Testis (tissue), 2 donors: Measurements from ENCODE around the gene SMIM10L1.

Experiments
- POLR2A ChIP-seq: fragments of 450-650 bp; IDR thresholded peaks from one replicate; pipeline ENCODE4 v1.6.1; 2017; ENCODE audit warnings: antibody characterized with exemption, mild to moderate bottlenecking, moderate library complexity
- TF ChIP-seq, protein P1 (sequence below), 3 experiments: fragments of 450-650 bp in 2 of 3; fragments of 200-600 bp in 1 of 3; sonication (generic) in 1 of 3; IDR thresholded peaks; one replicate each; pipeline ENCODE4 v1.5.1; 2016 to 2019; ENCODE audit warnings: antibody characterized with exemption in 3 of 3, mild to moderate bottlenecking in 2 of 3, moderate library complexity in 1 of 3

DNA sequence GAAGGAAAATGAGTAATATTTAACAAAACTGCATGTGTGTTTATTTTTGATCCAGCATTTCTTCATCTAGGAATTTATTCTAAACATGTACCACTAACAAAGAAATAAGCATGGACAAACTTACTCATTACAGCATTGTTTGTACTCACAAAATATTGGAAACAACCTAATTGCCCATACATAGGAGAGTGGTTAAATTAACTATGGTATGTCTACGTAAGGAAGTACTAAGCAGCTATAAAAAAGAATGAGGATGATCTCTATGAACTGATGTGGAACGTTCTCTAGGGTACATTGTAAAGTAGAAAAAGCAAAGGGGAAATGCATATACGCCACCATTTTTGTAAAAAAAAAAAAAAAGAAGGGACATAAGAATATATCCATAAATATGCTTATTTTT lies 33.2 kb downstream of the SMIM10L1 start:
- TF ChIP-seq POLR2A, result no peak
- TF ChIP-seq, protein P1, sequence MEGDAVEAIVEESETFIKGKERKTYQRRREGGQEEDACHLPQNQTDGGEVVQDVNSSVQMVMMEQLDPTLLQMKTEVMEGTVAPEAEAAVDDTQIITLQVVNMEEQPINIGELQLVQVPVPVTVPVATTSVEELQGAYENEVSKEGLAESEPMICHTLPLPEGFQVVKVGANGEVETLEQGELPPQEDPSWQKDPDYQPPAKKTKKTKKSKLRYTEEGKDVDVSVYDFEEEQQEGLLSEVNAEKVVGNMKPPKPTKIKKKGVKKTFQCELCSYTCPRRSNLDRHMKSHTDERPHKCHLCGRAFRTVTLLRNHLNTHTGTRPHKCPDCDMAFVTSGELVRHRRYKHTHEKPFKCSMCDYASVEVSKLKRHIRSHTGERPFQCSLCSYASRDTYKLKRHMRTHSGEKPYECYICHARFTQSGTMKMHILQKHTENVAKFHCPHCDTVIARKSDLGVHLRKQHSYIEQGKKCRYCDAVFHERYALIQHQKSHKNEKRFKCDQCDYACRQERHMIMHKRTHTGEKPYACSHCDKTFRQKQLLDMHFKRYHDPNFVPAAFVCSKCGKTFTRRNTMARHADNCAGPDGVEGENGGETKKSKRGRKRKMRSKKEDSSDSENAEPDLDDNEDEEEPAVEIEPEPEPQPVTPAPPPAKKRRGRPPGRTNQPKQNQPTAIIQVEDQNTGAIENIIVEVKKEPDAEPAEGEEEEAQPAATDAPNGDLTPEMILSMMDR (IDR thresholded peaks at IDR 0.05), result no peak
